ENCODE data around the gene FPR2.
A peak's percentile ranks its signal among the peaks of the same experiment; 100 is the strongest.
"Not testable (repeated sequence)": the region's sequence is repeated elsewhere in the genome, so short reads cannot be mapped to it uniquely, and the experiment has no call there.

FPR2 gene

GRCh38 chr19:51760697-51761356 is at the start of gene FPR2:
Gene FPR2 (plus strand): TSS chr19:51761180. CDS start chr19:51768659, 7,479 bp downstream.
- no peak for DNase-seq (ENCODE audit: low read depth)

GRCh38 chr19:51711702-51712101 is 49.3 kb upstream of the FPR2 start:
- no peak for DNase-seq (ENCODE audit: low read depth)

GRCh38 chr19:51712461-51713081 is 48.4 kb upstream of the FPR2 start:
- DNase-seq (ENCODE audit: low read depth) = peak; percentile 72

GRCh38 chr19:51713319-51714285 is 47.4 kb upstream of the FPR2 start:
- DNase-seq (ENCODE audit: low read depth) = no peak

GRCh38 chr19:51714848-51715247 is 46.1 kb upstream of the FPR2 start:
- DNase-seq (ENCODE audit: low read depth) = peak; percentile 79

GRCh38 chr19:51715850-51716249 is 45.1 kb upstream of the FPR2 start:
- no peak for DNase-seq (ENCODE audit: low read depth)

- DNase-seq (ENCODE audit: low read depth) = no peak
These were observed 44.1 kb upstream of the FPR2 start for GRCh38 chr19:51716925-51717324.

- DNase-seq (ENCODE audit: low read depth) = no peak
These were observed 41.6 kb upstream of the FPR2 start for GRCh38 chr19:51719251-51719988.

GRCh38 chr19:51721905-51722304 is 39.1 kb upstream of the FPR2 start:
- DNase-seq (ENCODE audit: low read depth) = no peak

GRCh38 chr19:51722492-51722891 is 38.5 kb upstream of the FPR2 start:
- DNase-seq (ENCODE audit: low read depth) = no peak

GRCh38 chr19:51724543-51724942 is 36.4 kb upstream of the FPR2 start:
- no peak for DNase-seq (ENCODE audit: low read depth)

- peak; percentile 99 for DNase-seq (ENCODE audit: low read depth)
These were observed 34.9 kb upstream of the FPR2 start for GRCh38 chr19:51726049-51726448.

GRCh38 chr19:51727349-51727880 is 33.6 kb upstream of the FPR2 start:
- DNase-seq (ENCODE audit: low read depth) = peak; percentile 69

GRCh38 chr19:51729781-51730180 is 31.2 kb upstream of the FPR2 start:
- peak; percentile 79 for DNase-seq (ENCODE audit: low read depth)

- peak; percentile 78 for DNase-seq (ENCODE audit: low read depth)
These were observed 27.0 kb upstream of the FPR2 start for GRCh38 chr19:51733742-51734522.

GRCh38 chr19:51735759-51736449 is 25.1 kb upstream of the FPR2 start:
- peak; percentile 99 for DNase-seq (ENCODE audit: low read depth)

GRCh38 chr19:51737389-51737788 is 23.6 kb upstream of the FPR2 start:
- no peak for DNase-seq (ENCODE audit: low read depth)

GRCh38 chr19:51737924-51738323 is 23.1 kb upstream of the FPR2 start:
- DNase-seq (ENCODE audit: low read depth) = peak; percentile 54

- not testable (repeated sequence) for DNase-seq (ENCODE audit: low read depth)
These were observed 22.5 kb upstream of the FPR2 start for GRCh38 chr19:51738523-51738922.
